HG02852 (cell line): ENCODE results near the gene CYP2D6.

Experiments used
- ATAC-seq: cut with Tn5 transposase; IDR thresholded peaks from one replicate; pipeline ENCODE4 v1.9.1; 2021; ENCODE audit warnings: mild to moderate bottlenecking, moderate library complexity; ENCODE audit not compliant: unreplicated experiment

The CYP2D6 gene

DNA sequence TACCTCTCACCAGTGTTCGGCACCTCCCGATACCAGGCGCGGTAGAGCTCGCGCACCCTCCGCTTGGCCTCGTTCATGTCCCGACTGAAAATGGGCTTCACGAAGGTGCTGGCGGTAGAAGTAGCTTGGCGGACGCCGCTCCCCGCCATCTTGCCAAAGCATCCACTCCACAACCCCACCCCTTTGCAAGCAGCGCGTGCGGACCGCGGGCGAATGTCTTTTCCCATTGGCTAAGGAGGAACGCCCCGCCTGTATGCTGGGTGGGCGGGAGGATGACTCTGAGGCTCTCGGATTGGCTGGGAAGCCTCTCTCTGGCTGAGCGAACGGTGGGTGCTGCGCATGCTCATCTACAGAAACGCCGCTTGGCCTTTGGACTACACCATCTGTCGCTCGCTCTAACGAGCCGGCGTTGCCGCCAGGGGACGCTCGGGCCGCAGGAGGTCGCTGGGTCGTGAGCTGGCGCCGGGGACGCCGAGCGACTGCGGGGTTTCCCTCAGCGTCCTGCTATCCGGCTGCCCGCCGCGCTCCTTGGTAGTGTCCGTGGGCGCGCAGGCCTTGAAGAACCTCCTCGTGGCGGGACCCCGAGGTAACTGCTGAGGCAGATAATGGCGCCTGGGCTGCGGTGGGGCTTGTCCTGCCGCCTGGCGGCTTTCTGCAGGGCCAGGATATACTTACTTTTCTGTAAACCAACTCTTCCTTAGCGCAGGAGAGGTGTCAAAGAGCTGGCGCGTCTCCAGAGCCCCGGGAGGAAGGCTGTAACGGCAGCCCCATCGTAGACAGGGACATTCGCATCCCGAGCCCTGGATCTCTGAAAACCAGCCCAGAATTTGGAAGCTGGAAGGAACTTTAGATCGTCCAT, 39.8 kb downstream of the CYP2D6 start, which contains the start of gene NDUFA6:
Gene NDUFA6, minus strand, starts transcription at position 177 of the 859 bp plus-strand sequence. Its CDS starts 28 bp downstream, at position 149.
- peak; percentile 89 for ATAC-seq

- ATAC-seq = no peak
Observed at GRCh38 chr22:42086051-42086450, 44.6 kb downstream of the CYP2D6 start.

DNA sequence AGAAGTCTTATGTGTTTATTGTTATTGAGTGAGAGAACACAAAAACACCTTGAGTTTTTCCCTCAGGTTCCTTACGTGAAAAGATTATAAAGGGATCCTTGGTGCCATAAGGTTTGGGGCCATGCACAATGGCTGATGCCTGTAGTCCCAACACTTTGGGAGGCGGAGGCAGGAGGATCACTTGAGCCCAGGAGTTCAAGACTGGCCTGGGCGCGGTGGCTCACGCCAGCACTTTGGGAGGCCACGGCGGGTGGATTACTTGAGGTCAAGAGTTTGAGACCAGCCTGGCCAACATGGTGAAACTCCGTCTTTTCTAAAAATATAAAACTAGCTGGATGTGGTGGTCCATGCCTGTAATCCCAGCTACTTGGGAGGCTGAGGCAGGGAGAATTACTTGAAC, 45.7 kb downstream of the CYP2D6 start:
- ATAC-seq = no peak

DNA sequence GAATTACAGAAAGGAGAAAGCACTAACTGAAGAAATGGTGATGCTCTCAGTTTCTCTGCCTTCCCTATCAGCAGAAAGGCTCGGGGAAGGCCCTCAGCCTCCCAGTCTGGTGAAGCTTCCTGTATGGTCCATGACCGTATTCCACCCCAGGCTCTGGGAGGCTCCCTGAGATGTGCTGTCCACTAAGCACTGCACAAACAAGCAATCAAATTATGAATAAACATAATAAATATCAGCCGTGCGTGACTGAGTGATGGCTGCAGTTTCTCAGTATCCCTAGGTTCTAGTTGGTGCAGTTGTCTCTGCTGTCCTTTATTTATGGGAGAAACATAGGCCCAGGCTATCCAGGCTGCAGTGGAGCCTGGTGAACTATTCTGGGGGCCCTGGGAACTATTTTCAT, 47.5 kb downstream of the CYP2D6 start:
- ATAC-seq = no peak

DNA sequence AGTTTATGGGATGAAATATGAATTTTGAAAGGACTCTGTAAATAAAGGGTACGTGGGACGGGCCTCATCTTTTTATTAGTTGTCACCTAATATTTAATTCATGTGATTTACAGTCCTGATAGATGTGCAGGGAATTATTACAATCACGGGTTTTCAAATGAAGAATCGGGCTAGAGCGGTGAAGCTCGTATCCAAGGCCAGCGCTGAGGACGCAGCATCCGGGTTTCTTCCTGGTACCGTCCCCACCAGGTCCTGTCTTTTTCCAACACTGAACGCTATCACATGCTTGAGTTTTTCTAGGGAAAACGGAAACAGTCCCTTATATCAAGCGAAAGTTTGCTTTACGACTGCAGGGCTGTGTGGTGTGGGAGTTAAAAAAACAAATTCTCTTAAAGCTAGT, 50.3 kb downstream of the CYP2D6 start:
- no peak for ATAC-seq

GRCh38 chr22:42079319-42080251, 51.0 kb downstream of the CYP2D6 start, which contains the start of gene SMDT1:
TSS of gene SMDT1 (plus strand) at chr22:42079700. CDS start at chr22:42079769, 69 bp downstream.
- peak; percentile 78 for ATAC-seq

DNA sequence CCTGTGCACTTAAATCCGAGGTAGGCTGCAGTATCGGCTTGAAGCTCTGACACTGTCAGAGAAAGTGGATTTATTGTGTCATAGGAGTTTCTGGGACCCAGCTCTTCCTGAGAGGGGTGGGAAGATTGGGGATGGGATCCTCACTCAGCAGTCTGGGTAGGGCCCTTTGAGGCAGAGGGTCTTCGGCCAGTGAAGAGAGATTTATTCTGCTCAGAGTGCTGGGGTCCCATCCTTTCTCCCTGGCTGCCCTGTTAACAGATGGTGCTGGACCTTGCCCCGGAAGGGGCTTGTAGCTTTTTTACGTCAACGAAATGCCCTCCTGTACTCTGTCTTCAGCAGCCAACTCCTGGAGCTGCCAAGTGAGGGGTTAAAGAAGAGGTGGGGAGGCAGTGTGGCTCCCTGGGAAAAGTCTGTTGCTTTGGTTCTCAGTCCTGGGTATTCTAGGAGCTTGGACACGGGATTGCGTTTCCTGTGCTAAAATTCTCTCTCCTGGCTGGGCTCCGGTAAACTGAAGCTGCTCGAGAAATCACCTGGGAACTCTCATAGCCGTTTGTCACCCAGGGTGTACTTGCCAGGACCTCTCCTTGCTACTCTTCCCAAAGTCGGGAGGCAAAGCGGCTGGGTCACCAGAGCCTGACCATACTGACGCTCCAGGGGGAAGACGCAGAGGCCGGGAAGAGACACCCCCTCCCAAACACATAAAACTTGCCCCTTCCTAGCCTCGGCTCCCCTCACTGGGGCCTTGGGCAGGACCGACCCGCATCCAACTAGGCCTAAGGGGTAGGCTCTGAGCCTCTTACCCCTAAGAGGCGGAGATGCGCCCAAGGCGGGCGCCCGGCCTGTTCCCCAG, 51.9 kb downstream of the CYP2D6 start:
- ATAC-seq = peak; percentile 4

DNA sequence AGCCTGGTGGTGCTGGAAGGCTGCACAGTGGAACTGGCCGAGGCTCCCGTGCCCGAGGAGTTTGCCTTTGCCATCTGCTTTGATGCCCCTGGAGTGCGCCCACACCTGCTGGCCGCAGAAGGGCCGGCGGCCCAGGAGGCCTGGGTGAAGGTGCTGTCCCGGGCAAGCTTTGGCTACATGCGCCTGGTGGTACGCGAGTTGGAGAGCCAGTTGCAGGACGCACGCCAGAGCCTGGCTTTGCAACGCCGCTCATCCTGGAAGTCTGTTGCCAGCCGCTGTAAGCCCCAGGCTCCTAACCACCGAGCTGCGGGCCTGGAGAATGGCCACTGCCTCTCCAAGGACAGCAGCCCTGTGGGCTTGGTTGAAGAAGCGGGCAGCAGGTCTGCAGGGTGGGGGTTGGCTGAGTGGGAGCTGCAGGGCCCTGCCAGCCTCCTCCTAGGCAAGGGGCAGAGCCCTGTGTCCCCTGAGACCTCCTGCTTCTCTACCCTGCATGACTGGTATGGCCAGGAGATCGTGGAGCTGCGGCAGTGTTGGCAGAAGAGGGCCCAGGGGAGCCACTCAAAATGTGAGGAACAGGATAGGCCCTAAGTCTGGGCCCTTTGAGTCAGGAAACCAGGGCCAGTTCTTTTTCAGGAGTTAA, 53.0 kb downstream of the CYP2D6 start:
- no peak for ATAC-seq

- ATAC-seq = no peak
Observed at GRCh38 chr22:42076764-42077485, 53.7 kb downstream of the CYP2D6 start.
